GM23338 (cell line): Measurements from ENCODE around the gene LURAP1L. TPM values are rescaled to one million over a fixed set of nuclear protein-coding genes. Genes with fewer than 3 reads are reported as not detected.
"Not testable (repeated sequence)": the region's sequence is repeated elsewhere in the genome, so short reads cannot be mapped to it uniquely, and the experiment has no call there.

Experiments used
- ATAC-seq: fragments of 200-7000 bp; cut with Tn5 transposase; 3 replicates; pipeline ENCODE4 v1.9.1; 2020
- DNase-seq: peaks from one replicate; pipeline ENCODE4 v3.0.0-alpha.2; 2015; ENCODE audit warnings: low spot score
- H2AFZ ChIP-seq: fragments of 200-600 bp; sonication (generic); 2 replicates; pipeline ENCODE4 v1.8.0; 2016; ENCODE audit warnings: antibody characterized with exemption, mild to moderate bottlenecking, moderate library complexity
- H3F3A ChIP-seq: fragments of 200-600 bp; sonication (generic); replicated peaks from 2 replicates; pipeline ENCODE4 v1.8.0; 2017; ENCODE audit warnings: antibody characterized with exemption, mixed run types, low read depth
- H3K27ac ChIP-seq: fragments of 200-600 bp; sonication (generic); 2 replicates; pipeline ENCODE4 v1.6.1; 2016; ENCODE audit warnings: low read depth
- H3K27me3 ChIP-seq: fragments of 200-600 bp; sonication (generic); 2 replicates; pipeline ENCODE4 v1.8.0; 2016; ENCODE audit warnings: mild to moderate bottlenecking, mixed run types, moderate library complexity; ENCODE audit not compliant: insufficient read depth
- H3K36me3 ChIP-seq: fragments of 200-600 bp; sonication (generic); 2 replicates; pipeline ENCODE4 v1.8.0; 2016; ENCODE audit warnings: mild to moderate bottlenecking; ENCODE audit not compliant: insufficient read depth
- H3K4me1 ChIP-seq: fragments of 200-600 bp; sonication (generic); 2 replicates; pipeline ENCODE4 v1.8.0; 2016; ENCODE audit warnings: mild to moderate bottlenecking, moderate library complexity; ENCODE audit not compliant: insufficient read depth
- H3K4me2 ChIP-seq: fragments of 200-600 bp; sonication (generic); 2 replicates; pipeline ENCODE4 v1.7.1; 2017; ENCODE audit warnings: mixed run types
- H3K4me3 ChIP-seq: fragments of 200-600 bp; sonication (generic); 2 replicates; pipeline ENCODE4 v1.6.1; 2016; ENCODE audit warnings: mixed run types
- H3K79me2 ChIP-seq: fragments of 200-600 bp; sonication (generic); replicated peaks from 2 replicates; pipeline ENCODE4 v1.8.0; 2017; ENCODE audit warnings: mild to moderate bottlenecking; ENCODE audit not compliant: insufficient read depth
- H3K9me2 ChIP-seq: fragments of 200-600 bp; sonication (generic); 2 replicates; pipeline ENCODE4 v1.8.0; 2017; ENCODE audit not compliant: insufficient read depth
- H4K20me1 ChIP-seq: fragments of 200-600 bp; sonication (generic); replicated peaks from 2 replicates; pipeline ENCODE4 v1.8.0; 2017; ENCODE audit warnings: mild to moderate bottlenecking; ENCODE audit not compliant: insufficient read depth
- H3K27ac Mint-ChIP-seq: 2 replicates; pipeline ENCODE4 v1.8.0; 2020; ENCODE audit warnings: inconsistent platforms, mild to moderate bottlenecking, moderate library complexity, mixed read lengths
- H3K27me3 Mint-ChIP-seq: 3 replicates; pipeline ENCODE4 v1.8.0; 2022; ENCODE audit warnings: low read depth, mild to moderate bottlenecking, moderate library complexity, mixed read lengths, inconsistent platforms; ENCODE audit not compliant: insufficient read depth, poor library complexity
- H3K36me3 Mint-ChIP-seq: 3 replicates; pipeline ENCODE4 v1.8.0; 2021; ENCODE audit warnings: low read depth, mild to moderate bottlenecking, inconsistent platforms, moderate library complexity, mixed read lengths
- H3K4me1 Mint-ChIP-seq: 3 replicates; pipeline ENCODE4 v1.8.0; 2020; ENCODE audit warnings: mild to moderate bottlenecking, inconsistent platforms, mixed read lengths
- H3K4me3 Mint-ChIP-seq: 3 replicates; pipeline ENCODE4 v1.8.0; 2021; ENCODE audit warnings: moderate library complexity, mild to moderate bottlenecking, inconsistent platforms, mixed read lengths
- H3K9me3 Mint-ChIP-seq: 3 replicates; pipeline ENCODE4 v1.8.0; 2020; ENCODE audit warnings: moderate library complexity, mild to moderate bottlenecking, inconsistent platforms, mixed read lengths
- CREB1 ChIP-seq: fragments of 250-450 bp; sonication (Bioruptor Pico); IDR thresholded peaks from 2 replicates; pipeline ENCODE4 v1.5.0; 2020; ENCODE audit warnings: low read depth, mild to moderate bottlenecking, moderate library complexity
- CTCF ChIP-seq, 2 experiments: fragments of 200-600 bp in 1 of 2; sonication (generic) in 1 of 2; conservative IDR thresholded peaks; 2 replicates each; pipeline versions ENCODE4 v1.5.1 to v1.6.1; 2016 to 2017; ENCODE audit warnings: antibody characterized with exemption in 2 of 2, low read depth in 2 of 2, mild to moderate bottlenecking in 2 of 2, moderate library complexity in 1 of 2
- EZH2 ChIP-seq: fragments of 200-600 bp; sonication (generic); IDR thresholded peaks from one replicate; pipeline ENCODE4 v1.8.0; 2017; ENCODE audit warnings: antibody characterized with exemption, mild to moderate bottlenecking, low read depth; ENCODE audit not compliant: unreplicated experiment
- EZH2phosphoT487 ChIP-seq: fragments of 200-600 bp; sonication (generic); IDR thresholded peaks from one replicate; pipeline ENCODE4 v1.8.1; 2018; ENCODE audit warnings: antibody characterized with exemption; ENCODE audit not compliant: unreplicated experiment
- NANOG ChIP-seq: IDR thresholded peaks from 2 replicates; pipeline ENCODE4 v1.6.1; 2016; ENCODE audit warnings: antibody characterized with exemption, borderline replicate concordance
- STAT1 ChIP-seq: IDR thresholded peaks from one replicate; pipeline ENCODE4 v1.6.1; 2016; ENCODE audit warnings: antibody characterized with exemption; ENCODE audit not compliant: unreplicated experiment
- ZNF114 ChIP-seq: fragments of 250-450 bp; sonication (Bioruptor Pico); IDR thresholded peaks from 2 replicates; pipeline ENCODE4 v1.5.0; 2020; ENCODE audit warnings: mild to moderate bottlenecking, moderate library complexity
- ZNF331 ChIP-seq: fragments of 250-450 bp; sonication (Bioruptor Pico); IDR thresholded peaks from 2 replicates; pipeline ENCODE4 v1.5.0; 2020; ENCODE audit warnings: low read depth, mild to moderate bottlenecking, moderate library complexity
- ZNF462 ChIP-seq: fragments of 250-450 bp; sonication (Bioruptor Pico); IDR thresholded peaks from 2 replicates; pipeline ENCODE4 v1.5.0; 2020; ENCODE audit warnings: mild to moderate bottlenecking, moderate library complexity
- polyA plus RNA-seq: library from polyadenylated mRNA; unstranded; fragments of >200 nt; fragmentation: Nextera tagmentation; extraction: Ambion mirVana; gene quantifications from 2 replicates; pipeline ENCODE4 v1.2.1, GENCODE V29; 2016
- total RNA-seq: library from RNA; depleted of rRNA; stranded (reverse); fragments of >200 nt; shearing (Covaris generic); gene quantifications from 2 replicates; pipeline ENCODE4 v1.2.3, GENCODE V29; 2014
- TF ChIP-seq, protein P1 (sequence below): IDR thresholded peaks from 2 replicates; pipeline ENCODE4 v1.6.1; 2016; ENCODE audit warnings: antibody characterized with exemption
- TF ChIP-seq, protein P2 (sequence below): IDR thresholded peaks from one replicate; pipeline ENCODE4 v1.6.1; 2018; ENCODE audit warnings: antibody characterized with exemption; ENCODE audit not compliant: unreplicated experiment

LURAP1L gene
- total and polyA plus RNA-seq, 2 experiments from 2014 or later = 1.2 to 1.6 TPM

GRCh38 chr9:12863618-12864017 lies 88.8 kb downstream of the LURAP1L start:
- Histone ChIP-seq H3F3A (no peaks in the 10 kb centered on the region), H3K4me2 (no peak overlapping the region), H3K79me2 (no peaks in the 10 kb centered on the region), H2AFZ (no peak overlapping the region), H3K27ac (no peak overlapping the region), H3K27me3 (no peaks in the 10 kb centered on the region), H3K4me3 (no peak overlapping the region), H3K9me2 (no peaks in the 10 kb centered on the region), H3K4me1 (no peaks in the 10 kb centered on the region), H3K36me3 (no peaks in the 10 kb centered on the region), H4K20me1 (no peaks in the 10 kb centered on the region)
- Mint-ChIP-seq H3K4me3 (no peak overlapping the region), H3K9me3 (no peaks in the 10 kb centered on the region), H3K27ac (no peak overlapping the region), H3K27me3 (no peaks in the 10 kb centered on the region), H3K4me1 (no peaks in the 10 kb centered on the region), H3K36me3 (no peaks in the 10 kb centered on the region)
- ATAC-seq = no peak
- TF ChIP-seq EZH2 = no peak
- no peak for TF ChIP-seq ZNF331 (CRISPR knock-in tag)
- TF ChIP-seq ZNF462 (CRISPR knock-in tag) = no peak
- TF ChIP-seq NANOG = no peak
- no peak for TF ChIP-seq CREB1 (CRISPR knock-in tag)
- TF ChIP-seq, protein P1, sequence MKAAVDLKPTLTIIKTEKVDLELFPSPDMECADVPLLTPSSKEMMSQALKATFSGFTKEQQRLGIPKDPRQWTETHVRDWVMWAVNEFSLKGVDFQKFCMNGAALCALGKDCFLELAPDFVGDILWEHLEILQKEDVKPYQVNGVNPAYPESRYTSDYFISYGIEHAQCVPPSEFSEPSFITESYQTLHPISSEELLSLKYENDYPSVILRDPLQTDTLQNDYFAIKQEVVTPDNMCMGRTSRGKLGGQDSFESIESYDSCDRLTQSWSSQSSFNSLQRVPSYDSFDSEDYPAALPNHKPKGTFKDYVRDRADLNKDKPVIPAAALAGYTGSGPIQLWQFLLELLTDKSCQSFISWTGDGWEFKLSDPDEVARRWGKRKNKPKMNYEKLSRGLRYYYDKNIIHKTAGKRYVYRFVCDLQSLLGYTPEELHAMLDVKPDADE = no peak
- no peak for TF ChIP-seq CTCF (conservative IDR thresholded peaks at IDR 0.05; ENCODE audit: low read depth in 2 of 2)
- no peak for TF ChIP-seq ZNF114 (CRISPR knock-in tag)
- TF ChIP-seq STAT1 = no peak
- TF ChIP-seq, protein P2, sequence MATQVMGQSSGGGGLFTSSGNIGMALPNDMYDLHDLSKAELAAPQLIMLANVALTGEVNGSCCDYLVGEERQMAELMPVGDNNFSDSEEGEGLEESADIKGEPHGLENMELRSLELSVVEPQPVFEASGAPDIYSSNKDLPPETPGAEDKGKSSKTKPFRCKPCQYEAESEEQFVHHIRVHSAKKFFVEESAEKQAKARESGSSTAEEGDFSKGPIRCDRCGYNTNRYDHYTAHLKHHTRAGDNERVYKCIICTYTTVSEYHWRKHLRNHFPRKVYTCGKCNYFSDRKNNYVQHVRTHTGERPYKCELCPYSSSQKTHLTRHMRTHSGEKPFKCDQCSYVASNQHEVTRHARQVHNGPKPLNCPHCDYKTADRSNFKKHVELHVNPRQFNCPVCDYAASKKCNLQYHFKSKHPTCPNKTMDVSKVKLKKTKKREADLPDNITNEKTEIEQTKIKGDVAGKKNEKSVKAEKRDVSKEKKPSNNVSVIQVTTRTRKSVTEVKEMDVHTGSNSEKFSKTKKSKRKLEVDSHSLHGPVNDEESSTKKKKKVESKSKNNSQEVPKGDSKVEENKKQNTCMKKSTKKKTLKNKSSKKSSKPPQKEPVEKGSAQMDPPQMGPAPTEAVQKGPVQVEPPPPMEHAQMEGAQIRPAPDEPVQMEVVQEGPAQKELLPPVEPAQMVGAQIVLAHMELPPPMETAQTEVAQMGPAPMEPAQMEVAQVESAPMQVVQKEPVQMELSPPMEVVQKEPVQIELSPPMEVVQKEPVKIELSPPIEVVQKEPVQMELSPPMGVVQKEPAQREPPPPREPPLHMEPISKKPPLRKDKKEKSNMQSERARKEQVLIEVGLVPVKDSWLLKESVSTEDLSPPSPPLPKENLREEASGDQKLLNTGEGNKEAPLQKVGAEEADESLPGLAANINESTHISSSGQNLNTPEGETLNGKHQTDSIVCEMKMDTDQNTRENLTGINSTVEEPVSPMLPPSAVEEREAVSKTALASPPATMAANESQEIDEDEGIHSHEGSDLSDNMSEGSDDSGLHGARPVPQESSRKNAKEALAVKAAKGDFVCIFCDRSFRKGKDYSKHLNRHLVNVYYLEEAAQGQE = no peak
- no peak for TF ChIP-seq EZH2phosphoT487
- no peak for DNase-seq

DNA sequence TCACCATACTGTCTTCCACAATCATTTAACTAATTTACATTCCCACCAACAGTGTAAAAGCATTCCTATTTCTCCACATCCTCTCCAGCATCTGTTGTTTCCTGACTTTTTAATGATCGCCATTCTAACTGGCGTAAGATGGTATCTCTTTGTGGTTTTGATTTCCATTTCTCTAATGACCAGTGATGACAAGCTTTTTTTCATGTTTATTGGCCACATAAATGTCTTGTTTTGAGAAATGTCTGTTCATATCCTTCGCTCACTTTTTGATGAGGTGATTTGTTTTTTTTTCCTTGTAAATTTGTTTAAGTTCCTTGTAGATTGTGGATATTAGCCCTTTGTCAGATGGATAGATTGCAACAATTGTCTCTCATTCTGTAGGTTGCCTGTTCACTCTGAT lies 90.6 kb downstream of the LURAP1L start:
- not testable (repeated sequence) for H3K27ac ChIP-seq, H3K36me3 ChIP-seq, H3K9me2 ChIP-seq, H3K4me3 Mint-ChIP-seq, H3K27ac Mint-ChIP-seq, H3K27me3 ChIP-seq, H4K20me1 ChIP-seq, H3K4me2 ChIP-seq, H3K4me3 ChIP-seq, H3K36me3 Mint-ChIP-seq, H3K9me3 Mint-ChIP-seq, ATAC-seq, DNase-seq, H3K27me3 Mint-ChIP-seq, H2AFZ ChIP-seq, H3K4me1 ChIP-seq, H3F3A ChIP-seq, H3K4me1 Mint-ChIP-seq, H3K79me2 ChIP-seq
